DND-41 (cell line): Measurements from ENCODE around the gene ERC2.

ENCODE experiments used
- ATAC-seq: fragments of 200-7000 bp; cut with Tn5 transposase; 3 replicates; pipeline ENCODE4 v1.9.1; 2021; ENCODE audit warnings: low read depth; ENCODE audit not compliant: insufficient read depth
- DNase-seq: peaks from one replicate; pipeline ENCODE4 v3.0.0-alpha.2; 2020
- H2AFZ ChIP-seq: 2 replicates; pipeline ENCODE4 v1.6.0; 2012; ENCODE audit warnings: low read depth, low read length
- H3K27ac ChIP-seq: 2 replicates; pipeline ENCODE4 v1.5.1; 2012; ENCODE audit warnings: low read length, inconsistent platforms
- H3K27me3 ChIP-seq: fragments of 200-600 bp; sonication (generic); 2 replicates; pipeline ENCODE4 v1.6.0; 2012; ENCODE audit warnings: low read length, mild to moderate bottlenecking, inconsistent platforms; ENCODE audit not compliant: insufficient read depth, poor library complexity
- H3K36me3 ChIP-seq: 2 replicates; pipeline ENCODE4 v1.5.1; 2012; ENCODE audit warnings: low read length, inconsistent platforms; ENCODE audit not compliant: insufficient read depth
- H3K4me1 ChIP-seq: 2 replicates; pipeline ENCODE4 v1.5.1; 2012; ENCODE audit warnings: mild to moderate bottlenecking, low read length; ENCODE audit not compliant: insufficient read depth
- H3K4me2 ChIP-seq: 2 replicates; pipeline ENCODE4 v1.6.0; 2012; ENCODE audit warnings: mild to moderate bottlenecking, moderate library complexity, low read length, inconsistent platforms; ENCODE audit not compliant: insufficient read depth
- H3K4me3 ChIP-seq, 2 experiments: fragments of 200-600 bp in 1 of 2; shearing (Covaris generic) in 1 of 2; 2 replicates each; pipeline ENCODE4 v1.5.1; 2012 to 2016; ENCODE audit warnings: inconsistent platforms in 2 of 2, low read length in 2 of 2, mild to moderate bottlenecking in 2 of 2, low read depth in 1 of 2, moderate library complexity in 1 of 2
- H3K79me2 ChIP-seq: 2 replicates; pipeline ENCODE4 v1.6.0; 2012; ENCODE audit warnings: low read length, inconsistent platforms; ENCODE audit not compliant: insufficient read depth
- H3K9ac ChIP-seq: 2 replicates; pipeline ENCODE4 v1.6.0; 2012; ENCODE audit warnings: low read depth, mild to moderate bottlenecking, inconsistent platforms, low read length, moderate library complexity
- H3K9me3 ChIP-seq: 2 replicates; pipeline ENCODE4 v1.5.1; 2012; ENCODE audit warnings: low read length, moderate library complexity, mild to moderate bottlenecking, inconsistent platforms; ENCODE audit not compliant: insufficient read depth, severe bottlenecking
- H4K20me1 ChIP-seq: 2 replicates; pipeline ENCODE4 v1.6.0; 2012; ENCODE audit warnings: low read length; ENCODE audit not compliant: insufficient read depth
- CTCF ChIP-seq: IDR thresholded peaks from 2 replicates; pipeline ENCODE4 v1.5.1; 2012; ENCODE audit warnings: borderline replicate concordance, low read length, moderate library complexity, mild to moderate bottlenecking; ENCODE audit not compliant: poor library complexity, severe bottlenecking; ENCODE audit errors: extremely low read depth
- EZH2 ChIP-seq: IDR thresholded peaks from 3 replicates; pipeline ENCODE4 v1.6.1; 2012; ENCODE audit warnings: borderline replicate concordance, low read depth, mild to moderate bottlenecking, moderate library complexity, low read length, inconsistent platforms; ENCODE audit not compliant: severe bottlenecking

The ERC2 gene

GRCh38 chr3:56365905-56366640 is 102.2 kb downstream of the ERC2 start:
- Histone ChIP-seq H3K9me3 (no peaks in the 10 kb centered on the region), H3K4me3 (no peak overlapping the region), H3K79me2 (no peaks in the 10 kb centered on the region), H3K27me3 (peaks cover 6% of the 10 kb centered on the region), H3K9ac (no peak overlapping the region), H3K36me3 (no peaks in the 10 kb centered on the region), H3K4me1 (no peaks in the 10 kb centered on the region), H3K27ac (no peak overlapping the region), H2AFZ (no peak overlapping the region), H3K4me2 (no peak overlapping the region), H4K20me1 (no peaks in the 10 kb centered on the region)
- DNase-seq (no peak), ATAC-seq (no peak)
- TF ChIP-seq EZH2: no peak
- TF ChIP-seq CTCF: no peak

- H3K27ac ChIP-seq: no peak overlapping the region
These were observed 103.6 kb downstream of the ERC2 start for GRCh38 chr3:56364665-56365064.

GRCh38 chr3:56363720-56364119 is 104.5 kb downstream of the ERC2 start:
- no peak for TF ChIP-seq CTCF
- no peak for TF ChIP-seq EZH2
- H3K36me3 ChIP-seq: no peaks in the 10 kb centered on the region
- ATAC-seq: no peak

More at GRCh38 chr3:56364665-56365064, 103.6 kb downstream of the ERC2 start:
- ATAC-seq (no peak), DNase-seq (no peak)
- Histone ChIP-seq H3K4me2 (no peak overlapping the region), H2AFZ (no peak overlapping the region), H3K27me3 (peaks cover 6% of the 10 kb centered on the region), H3K4me3 (no peak overlapping the region), H3K36me3 (no peaks in the 10 kb centered on the region), H3K9me3 (no peaks in the 10 kb centered on the region), H3K79me2 (no peaks in the 10 kb centered on the region), H3K4me1 (no peaks in the 10 kb centered on the region), H3K9ac (no peak overlapping the region), H4K20me1 (no peaks in the 10 kb centered on the region)
- TF ChIP-seq CTCF (no peak), EZH2 (no peak)

GRCh38 chr3:56361731-56362130 is 106.5 kb downstream of the ERC2 start:
- Histone ChIP-seq H3K27ac (no peak overlapping the region), H3K9me3 (no peaks in the 10 kb centered on the region), H3K36me3 (no peaks in the 10 kb centered on the region), H3K4me1 (no peaks in the 10 kb centered on the region), H2AFZ (no peak overlapping the region), H3K27me3 (peaks cover 9% of the 10 kb centered on the region), H3K4me3 (no peak overlapping the region), H3K4me2 (no peak overlapping the region), H3K79me2 (no peaks in the 10 kb centered on the region), H3K9ac (no peak overlapping the region), H4K20me1 (no peaks in the 10 kb centered on the region)
- no peak for ATAC-seq
- no peak for TF ChIP-seq CTCF
- TF ChIP-seq EZH2: no peak
- DNase-seq: no peak

More at GRCh38 chr3:56363720-56364119, 104.5 kb downstream of the ERC2 start:
- DNase-seq: no peak
- Histone ChIP-seq H3K79me2 (no peaks in the 10 kb centered on the region), H3K9ac (no peak overlapping the region), H4K20me1 (no peaks in the 10 kb centered on the region), H2AFZ (no peak overlapping the region), H3K27ac (no peak overlapping the region), H3K4me1 (no peaks in the 10 kb centered on the region), H3K4me2 (no peak overlapping the region), H3K9me3 (no peaks in the 10 kb centered on the region), H3K27me3 (peaks cover 6% of the 10 kb centered on the region), H3K4me3 (no peak overlapping the region)
